Measurements from ENCODE around the gene MT1X. TPM values are rescaled to one million over a fixed set of nuclear protein-coding genes. Genes with fewer than 3 reads are reported as not detected.
A peak's percentile ranks its signal among the peaks of the same experiment; 100 is the strongest.

Gene MT1X
- total RNA-seq, 6 donors from 2014 or later, result 77.5 to 552 (median 151) TPM

DNA sequence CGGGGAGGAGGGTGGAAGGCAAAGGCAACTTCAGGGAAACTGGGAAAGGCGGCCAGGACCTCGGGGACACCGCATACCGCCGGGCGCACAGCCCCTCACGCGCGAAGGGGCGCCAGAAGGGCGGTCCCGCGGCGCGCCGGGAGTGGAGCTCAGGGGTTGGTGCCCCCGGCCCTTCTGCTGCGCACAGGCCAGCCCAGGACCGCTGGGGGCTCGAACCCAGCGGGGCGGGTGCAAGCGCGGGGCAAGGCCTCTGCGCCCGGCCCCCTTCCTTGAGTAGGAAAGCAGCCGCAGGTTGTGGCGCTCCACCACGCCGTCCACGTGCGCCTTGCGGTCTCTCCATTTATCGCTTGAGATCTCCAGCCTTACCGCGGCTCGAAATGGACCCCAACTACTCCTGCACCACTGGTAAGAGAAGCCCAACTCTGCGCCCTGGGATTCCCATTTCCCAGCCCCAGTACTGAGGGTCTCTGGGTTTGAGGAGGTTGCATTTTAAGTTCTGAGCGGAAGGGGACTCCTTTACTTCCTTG lies 46.8 kb upstream of the MT1X start:
- Histone ChIP-seq H3K9me3 (no peaks in the 10 kb centered on the region), H3K27ac (no peak overlapping the region), H3K4me1 (peaks cover 16 to 50% (median 28%) of the 10 kb centered on the region in 4 donors), H3K27me3 (peaks cover 0 to 18% (median 5%) of the 10 kb centered on the region in 4 donors), H3K36me3 (no peaks in the 10 kb centered on the region), H3K4me3 (peak overlapping the region in 2 of 4 donors; percentile 13 to 56)
- WGBS, 2 donors, result 31 to 60% methylated on average over 19 to 21 of the region's 40 CpGs
- no peak for ATAC-seq (ENCODE audit: low FRiP score in 2 of 2)
- TF ChIP-seq POLR2AphosphoS5 (IDR thresholded peaks at IDR 0.05), result no peak
- TF ChIP-seq EP300 (IDR thresholded peaks at IDR 0.05), result no peak
- TF ChIP-seq, protein P1, sequence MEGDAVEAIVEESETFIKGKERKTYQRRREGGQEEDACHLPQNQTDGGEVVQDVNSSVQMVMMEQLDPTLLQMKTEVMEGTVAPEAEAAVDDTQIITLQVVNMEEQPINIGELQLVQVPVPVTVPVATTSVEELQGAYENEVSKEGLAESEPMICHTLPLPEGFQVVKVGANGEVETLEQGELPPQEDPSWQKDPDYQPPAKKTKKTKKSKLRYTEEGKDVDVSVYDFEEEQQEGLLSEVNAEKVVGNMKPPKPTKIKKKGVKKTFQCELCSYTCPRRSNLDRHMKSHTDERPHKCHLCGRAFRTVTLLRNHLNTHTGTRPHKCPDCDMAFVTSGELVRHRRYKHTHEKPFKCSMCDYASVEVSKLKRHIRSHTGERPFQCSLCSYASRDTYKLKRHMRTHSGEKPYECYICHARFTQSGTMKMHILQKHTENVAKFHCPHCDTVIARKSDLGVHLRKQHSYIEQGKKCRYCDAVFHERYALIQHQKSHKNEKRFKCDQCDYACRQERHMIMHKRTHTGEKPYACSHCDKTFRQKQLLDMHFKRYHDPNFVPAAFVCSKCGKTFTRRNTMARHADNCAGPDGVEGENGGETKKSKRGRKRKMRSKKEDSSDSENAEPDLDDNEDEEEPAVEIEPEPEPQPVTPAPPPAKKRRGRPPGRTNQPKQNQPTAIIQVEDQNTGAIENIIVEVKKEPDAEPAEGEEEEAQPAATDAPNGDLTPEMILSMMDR (IDR thresholded peaks at IDR 0.05), result no peak
- no peak for TF ChIP-seq POLR2A (IDR thresholded peaks at IDR 0.05)
- DNase-seq, result peak in 1 of 2 donors; percentile 85

DNA sequence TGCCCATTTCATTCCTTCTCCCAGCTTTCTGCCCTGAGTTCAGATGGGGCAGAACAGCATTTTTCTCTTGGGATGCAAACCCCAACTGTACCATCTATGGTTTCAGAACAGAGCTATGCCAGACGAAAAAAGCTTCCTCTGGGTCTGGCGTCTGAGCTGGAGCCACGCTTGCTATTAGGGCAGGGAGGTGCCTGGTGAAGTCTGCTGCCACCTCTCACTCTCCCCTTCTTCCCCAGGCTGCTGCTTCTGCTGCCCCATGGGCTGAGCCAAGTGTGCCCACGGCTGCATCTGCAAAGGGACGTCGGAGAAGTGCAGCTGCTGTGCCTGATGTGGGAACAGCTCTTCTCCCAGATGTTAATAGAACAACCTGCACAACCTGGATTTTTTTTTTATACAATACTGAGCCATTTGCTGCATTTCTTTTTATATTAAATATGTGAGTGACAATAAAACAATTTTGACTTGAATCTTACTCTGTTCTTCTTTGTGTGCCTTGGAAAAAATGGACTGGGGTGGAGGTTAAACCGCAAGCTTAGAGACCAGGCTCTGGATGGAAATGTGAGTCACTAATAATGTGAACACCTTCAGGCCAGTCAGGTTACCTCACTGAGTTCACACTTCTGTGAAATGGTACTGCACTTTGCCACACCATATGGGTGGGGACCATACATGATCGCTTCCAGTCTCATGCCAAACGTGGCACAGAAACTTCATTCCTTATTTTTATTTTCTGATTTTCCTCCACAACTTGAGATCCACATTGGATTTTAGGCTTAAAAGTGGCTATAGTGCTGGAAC lies 45.5 kb upstream of the MT1X start:
- Histone ChIP-seq H3K4me3 (no peak overlapping the region), H3K36me3 (no peaks in the 10 kb centered on the region), H3K27ac (no peak overlapping the region), H3K27me3 (peaks cover 0 to 18% (median 5%) of the 10 kb centered on the region in 4 donors), H3K9me3 (no peaks in the 10 kb centered on the region), H3K4me1 (peaks cover 16 to 44% (median 27%) of the 10 kb centered on the region in 4 donors)
- WGBS, 2 donors, result 56 to 64% methylated on average over 9 of the region's 9 CpGs
- ATAC-seq (ENCODE audit: low FRiP score in 2 of 2) (no peak), DNase-seq (no peak)
- TF ChIP-seq POLR2AphosphoS5 (IDR thresholded peaks at IDR 0.05) (no peak), POLR2A (IDR thresholded peaks at IDR 0.05) (no peak), EP300 (IDR thresholded peaks at IDR 0.05) (no peak)
- TF ChIP-seq, protein P1 (IDR thresholded peaks at IDR 0.05), result no peak

DNA sequence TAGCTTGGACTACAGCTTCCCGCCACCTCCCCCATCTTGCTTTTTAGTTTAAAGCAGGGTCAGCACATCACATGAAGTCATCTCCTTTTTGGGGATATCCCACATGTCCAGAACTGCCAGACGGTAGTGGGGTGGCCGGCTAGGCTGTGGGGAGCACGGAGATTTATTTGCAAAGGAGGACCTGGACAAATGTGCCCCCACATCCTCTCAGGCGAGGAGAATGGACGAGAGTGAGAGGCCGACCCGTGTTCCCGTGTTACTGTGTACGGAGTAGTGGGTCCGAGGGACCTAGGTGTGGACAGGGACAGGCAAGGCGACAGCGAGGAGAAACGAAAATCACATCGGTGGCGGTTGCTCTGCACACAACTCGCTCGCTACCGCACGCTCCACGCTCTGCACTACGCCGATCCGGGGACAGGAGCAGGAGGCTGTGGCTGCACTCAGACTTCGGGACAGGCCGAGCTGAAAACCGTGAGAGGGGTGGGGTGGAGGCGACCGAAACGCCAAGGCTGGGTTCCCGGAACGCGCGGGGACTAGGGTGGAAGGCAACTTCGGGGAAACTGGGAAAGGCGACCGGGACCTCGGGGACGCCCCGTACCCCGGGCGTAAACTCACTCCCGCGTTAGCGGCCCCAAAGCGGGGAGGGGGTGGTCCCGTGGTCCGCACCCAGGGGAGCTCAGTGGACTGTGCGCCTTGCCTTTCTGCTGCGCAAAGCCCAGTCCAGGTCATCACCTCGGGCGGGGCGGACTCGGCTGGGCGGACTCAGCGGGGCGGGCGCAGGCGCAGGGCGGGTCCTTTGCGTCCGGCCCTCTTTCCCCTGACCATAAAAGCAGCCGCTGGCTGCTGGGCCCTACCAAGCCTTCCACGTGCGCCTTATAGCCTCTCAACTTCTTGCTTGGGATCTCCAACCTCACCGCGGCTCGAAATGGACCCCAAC lies 44.2 kb upstream of the MT1X start, which contains the start of gene MT1A:
TSS of gene MT1A (plus strand) at position 853 of the 937 bp plus-strand sequence. CDS start at position 926, 73 bp downstream.
- TF ChIP-seq POLR2A (IDR thresholded peaks at IDR 0.05) (peak in 3 of 4 donors; percentile 36 to 70 (median 45)), POLR2AphosphoS5 (IDR thresholded peaks at IDR 0.05) (peak; percentile 81 to 82), EP300 (IDR thresholded peaks at IDR 0.05) (peak; percentile 50 to 92 (median 74))
- TF ChIP-seq, protein P1 (IDR thresholded peaks at IDR 0.05), result peak in 1 of 6 experiments; percentile 6
- no peaks in the 10 kb centered on the region for H3K9me3 ChIP-seq
- peaks cover 22 to 37% (median 27%) of the 10 kb centered on the region in 4 donors for H3K4me1 ChIP-seq
- peak within 1 kb of the TSS; percentile 36 to 80 (median 74) for H3K27ac ChIP-seq
- peaks cover 0 to 18% (median 4%) of the 10 kb centered on the region in 4 donors for H3K27me3 ChIP-seq
- H3K4me3 ChIP-seq, result peak within 1 kb of the TSS; percentile 25 to 55 (median 50)
- 10 to 14% methylated on average over 42 to 43 of the region's 68 CpGs for WGBS, 2 donors
- DNase-seq (peak; percentile 80 to 94), ATAC-seq (ENCODE audit: low FRiP score in 2 of 2) (peak; percentile 82 to 87)
- no peaks in the 10 kb centered on the region for H3K36me3 ChIP-seq

DNA sequence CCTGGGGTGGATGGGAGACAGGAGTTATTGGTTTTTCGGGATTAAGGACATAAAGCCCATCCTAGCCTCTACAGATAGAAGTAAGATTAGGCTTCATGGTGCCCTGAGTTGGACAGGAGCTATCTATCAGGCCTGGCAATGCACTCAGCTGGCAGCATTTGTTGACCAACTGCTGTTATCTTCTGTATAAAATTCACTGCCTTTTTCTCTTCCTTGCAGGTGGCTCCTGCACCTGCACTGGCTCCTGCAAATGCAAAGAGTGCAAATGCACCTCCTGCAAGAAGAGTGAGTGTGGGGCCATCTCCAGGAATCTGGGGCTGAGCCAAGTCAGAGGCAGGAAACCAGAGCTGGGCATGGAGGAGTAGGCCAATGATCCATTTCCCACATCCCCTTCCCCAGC lies 43.2 kb upstream of the MT1X start:
- DNase-seq (no peak), ATAC-seq (ENCODE audit: low FRiP score in 2 of 2) (no peak)
- TF ChIP-seq POLR2A (IDR thresholded peaks at IDR 0.05) (no peak), POLR2AphosphoS5 (IDR thresholded peaks at IDR 0.05) (no peak), EP300 (IDR thresholded peaks at IDR 0.05) (no peak)
- TF ChIP-seq, protein P1 (IDR thresholded peaks at IDR 0.05), result no peak
- H3K9me3 ChIP-seq, result no peaks in the 10 kb centered on the region
- H3K4me1 ChIP-seq, result peaks cover 31 to 43% (median 37%) of the 10 kb centered on the region in 4 donors
- H3K27me3 ChIP-seq, result peaks cover 0 to 18% (median 4%) of the 10 kb centered on the region in 4 donors
- H3K36me3 ChIP-seq, result no peaks in the 10 kb centered on the region
- H3K27ac ChIP-seq, result peak overlapping the region in 2 of 4 donors; percentile 36 to 80
- 50 to 57% methylated on average over 1 of the region's 1 CpG for WGBS, 2 donors
- peak overlapping the region in 1 of 4 donors; percentile 55 for H3K4me3 ChIP-seq
